ENCODE measurements around the gene STUB1.

DNA sequence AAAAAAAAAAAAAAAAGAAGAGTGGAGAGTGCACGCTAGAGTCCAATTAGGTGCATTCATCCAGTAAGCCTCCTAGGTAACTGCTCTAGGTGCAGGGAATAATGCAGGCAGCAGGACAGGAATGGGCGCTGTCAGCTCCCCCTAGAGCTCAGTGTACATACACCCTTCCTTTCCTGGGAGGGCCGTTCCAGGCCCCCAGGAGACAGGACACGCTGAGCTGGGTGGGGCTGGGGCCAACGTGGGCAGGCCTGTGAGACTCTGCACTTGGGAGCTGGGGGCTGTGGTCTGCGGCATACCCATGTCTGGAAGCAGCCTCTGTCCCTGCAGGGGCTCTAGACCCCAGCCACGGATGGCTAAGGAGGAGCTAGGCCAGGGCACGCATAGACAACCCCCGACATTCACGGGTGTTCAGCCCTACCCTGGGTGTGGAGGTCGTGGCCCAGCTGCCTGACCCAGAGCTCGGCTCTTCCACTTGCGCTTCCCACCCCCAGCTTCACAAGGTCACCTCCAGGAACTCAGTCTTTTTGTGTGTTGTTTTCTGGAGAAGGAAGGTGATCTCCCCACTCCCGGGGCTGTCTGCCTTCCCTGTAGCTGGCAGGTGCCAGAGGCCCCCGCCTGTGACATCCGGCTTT, 39.7 kb downstream of the STUB1 start:
- TF ChIP-seq, protein P1, sequence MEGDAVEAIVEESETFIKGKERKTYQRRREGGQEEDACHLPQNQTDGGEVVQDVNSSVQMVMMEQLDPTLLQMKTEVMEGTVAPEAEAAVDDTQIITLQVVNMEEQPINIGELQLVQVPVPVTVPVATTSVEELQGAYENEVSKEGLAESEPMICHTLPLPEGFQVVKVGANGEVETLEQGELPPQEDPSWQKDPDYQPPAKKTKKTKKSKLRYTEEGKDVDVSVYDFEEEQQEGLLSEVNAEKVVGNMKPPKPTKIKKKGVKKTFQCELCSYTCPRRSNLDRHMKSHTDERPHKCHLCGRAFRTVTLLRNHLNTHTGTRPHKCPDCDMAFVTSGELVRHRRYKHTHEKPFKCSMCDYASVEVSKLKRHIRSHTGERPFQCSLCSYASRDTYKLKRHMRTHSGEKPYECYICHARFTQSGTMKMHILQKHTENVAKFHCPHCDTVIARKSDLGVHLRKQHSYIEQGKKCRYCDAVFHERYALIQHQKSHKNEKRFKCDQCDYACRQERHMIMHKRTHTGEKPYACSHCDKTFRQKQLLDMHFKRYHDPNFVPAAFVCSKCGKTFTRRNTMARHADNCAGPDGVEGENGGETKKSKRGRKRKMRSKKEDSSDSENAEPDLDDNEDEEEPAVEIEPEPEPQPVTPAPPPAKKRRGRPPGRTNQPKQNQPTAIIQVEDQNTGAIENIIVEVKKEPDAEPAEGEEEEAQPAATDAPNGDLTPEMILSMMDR (conservative IDR thresholded peaks at IDR 0.05) = peak; percentile 32
- no peak for TF ChIP-seq ZFX (IDR thresholded peaks at IDR 0.05)

Measured in C4-2B (cell line).